Measurements from ENCODE around the gene TMEM214.

DNA sequence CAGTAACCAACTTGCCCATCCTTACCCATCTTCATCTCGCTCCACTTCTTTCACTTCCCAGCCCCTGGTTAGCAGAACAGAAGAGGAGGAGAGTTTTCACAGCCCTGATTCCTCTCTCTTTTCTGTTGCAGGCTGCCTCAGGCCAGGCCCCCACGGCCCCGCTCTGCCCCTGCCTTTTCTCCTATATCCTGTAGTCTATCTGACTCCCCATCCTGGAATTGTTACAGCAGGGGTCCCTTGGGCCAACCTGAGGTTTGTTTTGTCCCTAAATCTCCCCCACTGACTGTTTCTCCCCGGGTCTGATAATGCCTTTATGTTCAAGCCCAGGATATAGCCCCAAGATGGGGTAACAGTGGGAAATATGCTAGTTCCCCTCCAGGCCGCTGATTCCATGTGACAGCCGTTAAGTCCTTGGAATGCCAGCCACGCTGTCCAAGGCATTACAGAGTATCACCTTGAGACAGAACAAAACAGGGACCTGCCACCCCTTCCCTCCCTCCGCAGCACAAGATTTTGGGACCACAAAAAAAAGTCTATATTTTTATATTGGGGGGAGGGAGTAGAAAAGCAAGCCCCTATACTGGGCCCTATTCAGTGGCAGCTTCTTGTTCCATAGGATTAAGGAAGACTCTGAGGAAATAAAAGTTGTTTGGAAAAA lies 37.3 kb downstream of the TMEM214 start:
- TF ChIP-seq POLR2AphosphoS5 (IDR thresholded peaks at IDR 0.05) (no peak), EP300 (conservative IDR thresholded peaks at IDR 0.05; ENCODE audit: poor library complexity, severe bottlenecking) (no peak), TAF1 (IDR thresholded peaks at IDR 0.05; ENCODE audit: low read depth) (no peak)
- TF ChIP-seq, protein P1, sequence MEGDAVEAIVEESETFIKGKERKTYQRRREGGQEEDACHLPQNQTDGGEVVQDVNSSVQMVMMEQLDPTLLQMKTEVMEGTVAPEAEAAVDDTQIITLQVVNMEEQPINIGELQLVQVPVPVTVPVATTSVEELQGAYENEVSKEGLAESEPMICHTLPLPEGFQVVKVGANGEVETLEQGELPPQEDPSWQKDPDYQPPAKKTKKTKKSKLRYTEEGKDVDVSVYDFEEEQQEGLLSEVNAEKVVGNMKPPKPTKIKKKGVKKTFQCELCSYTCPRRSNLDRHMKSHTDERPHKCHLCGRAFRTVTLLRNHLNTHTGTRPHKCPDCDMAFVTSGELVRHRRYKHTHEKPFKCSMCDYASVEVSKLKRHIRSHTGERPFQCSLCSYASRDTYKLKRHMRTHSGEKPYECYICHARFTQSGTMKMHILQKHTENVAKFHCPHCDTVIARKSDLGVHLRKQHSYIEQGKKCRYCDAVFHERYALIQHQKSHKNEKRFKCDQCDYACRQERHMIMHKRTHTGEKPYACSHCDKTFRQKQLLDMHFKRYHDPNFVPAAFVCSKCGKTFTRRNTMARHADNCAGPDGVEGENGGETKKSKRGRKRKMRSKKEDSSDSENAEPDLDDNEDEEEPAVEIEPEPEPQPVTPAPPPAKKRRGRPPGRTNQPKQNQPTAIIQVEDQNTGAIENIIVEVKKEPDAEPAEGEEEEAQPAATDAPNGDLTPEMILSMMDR (IDR thresholded peaks at IDR 0.05; ENCODE audit: poor library complexity, severe bottlenecking) = no peak
- TF ChIP-seq, protein P2, sequence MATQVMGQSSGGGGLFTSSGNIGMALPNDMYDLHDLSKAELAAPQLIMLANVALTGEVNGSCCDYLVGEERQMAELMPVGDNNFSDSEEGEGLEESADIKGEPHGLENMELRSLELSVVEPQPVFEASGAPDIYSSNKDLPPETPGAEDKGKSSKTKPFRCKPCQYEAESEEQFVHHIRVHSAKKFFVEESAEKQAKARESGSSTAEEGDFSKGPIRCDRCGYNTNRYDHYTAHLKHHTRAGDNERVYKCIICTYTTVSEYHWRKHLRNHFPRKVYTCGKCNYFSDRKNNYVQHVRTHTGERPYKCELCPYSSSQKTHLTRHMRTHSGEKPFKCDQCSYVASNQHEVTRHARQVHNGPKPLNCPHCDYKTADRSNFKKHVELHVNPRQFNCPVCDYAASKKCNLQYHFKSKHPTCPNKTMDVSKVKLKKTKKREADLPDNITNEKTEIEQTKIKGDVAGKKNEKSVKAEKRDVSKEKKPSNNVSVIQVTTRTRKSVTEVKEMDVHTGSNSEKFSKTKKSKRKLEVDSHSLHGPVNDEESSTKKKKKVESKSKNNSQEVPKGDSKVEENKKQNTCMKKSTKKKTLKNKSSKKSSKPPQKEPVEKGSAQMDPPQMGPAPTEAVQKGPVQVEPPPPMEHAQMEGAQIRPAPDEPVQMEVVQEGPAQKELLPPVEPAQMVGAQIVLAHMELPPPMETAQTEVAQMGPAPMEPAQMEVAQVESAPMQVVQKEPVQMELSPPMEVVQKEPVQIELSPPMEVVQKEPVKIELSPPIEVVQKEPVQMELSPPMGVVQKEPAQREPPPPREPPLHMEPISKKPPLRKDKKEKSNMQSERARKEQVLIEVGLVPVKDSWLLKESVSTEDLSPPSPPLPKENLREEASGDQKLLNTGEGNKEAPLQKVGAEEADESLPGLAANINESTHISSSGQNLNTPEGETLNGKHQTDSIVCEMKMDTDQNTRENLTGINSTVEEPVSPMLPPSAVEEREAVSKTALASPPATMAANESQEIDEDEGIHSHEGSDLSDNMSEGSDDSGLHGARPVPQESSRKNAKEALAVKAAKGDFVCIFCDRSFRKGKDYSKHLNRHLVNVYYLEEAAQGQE (IDR thresholded peaks at IDR 0.05; ENCODE audit: borderline replicate concordance) = no peak
